ENCODE measurements around the gene CBFA2T2.

Gene CBFA2T2

GRCh38 chr20:33687370-33687915 is 197.5 kb downstream of the CBFA2T2 start:
- Histone ChIP-seq H3K4me3 (ENCODE audit: insufficient read length, low read depth) (no peak overlapping the region), H3K36me3 (ENCODE audit: insufficient read depth, insufficient read length, low read length) (peaks cover 9% of the 10 kb centered on the region), H3K9ac (ENCODE audit: insufficient read length, low read depth) (no peak overlapping the region), H3K27me3 (ENCODE audit: insufficient read depth, insufficient read length) (peaks cover 38% of the 10 kb centered on the region), H3K9me3 (ENCODE audit: insufficient read depth, low read length) (no peaks in the 10 kb centered on the region), H3K4me1 (ENCODE audit: insufficient read depth, insufficient read length) (peaks cover 17% of the 10 kb centered on the region)
- TF ChIP-seq SUZ12 (IDR thresholded peaks at IDR 0.05; ENCODE audit: extremely low read depth, insufficient read depth, insufficient read length) = no peak
- no peak for DNase-seq (ENCODE audit: low read depth, low spot score)

DNA sequence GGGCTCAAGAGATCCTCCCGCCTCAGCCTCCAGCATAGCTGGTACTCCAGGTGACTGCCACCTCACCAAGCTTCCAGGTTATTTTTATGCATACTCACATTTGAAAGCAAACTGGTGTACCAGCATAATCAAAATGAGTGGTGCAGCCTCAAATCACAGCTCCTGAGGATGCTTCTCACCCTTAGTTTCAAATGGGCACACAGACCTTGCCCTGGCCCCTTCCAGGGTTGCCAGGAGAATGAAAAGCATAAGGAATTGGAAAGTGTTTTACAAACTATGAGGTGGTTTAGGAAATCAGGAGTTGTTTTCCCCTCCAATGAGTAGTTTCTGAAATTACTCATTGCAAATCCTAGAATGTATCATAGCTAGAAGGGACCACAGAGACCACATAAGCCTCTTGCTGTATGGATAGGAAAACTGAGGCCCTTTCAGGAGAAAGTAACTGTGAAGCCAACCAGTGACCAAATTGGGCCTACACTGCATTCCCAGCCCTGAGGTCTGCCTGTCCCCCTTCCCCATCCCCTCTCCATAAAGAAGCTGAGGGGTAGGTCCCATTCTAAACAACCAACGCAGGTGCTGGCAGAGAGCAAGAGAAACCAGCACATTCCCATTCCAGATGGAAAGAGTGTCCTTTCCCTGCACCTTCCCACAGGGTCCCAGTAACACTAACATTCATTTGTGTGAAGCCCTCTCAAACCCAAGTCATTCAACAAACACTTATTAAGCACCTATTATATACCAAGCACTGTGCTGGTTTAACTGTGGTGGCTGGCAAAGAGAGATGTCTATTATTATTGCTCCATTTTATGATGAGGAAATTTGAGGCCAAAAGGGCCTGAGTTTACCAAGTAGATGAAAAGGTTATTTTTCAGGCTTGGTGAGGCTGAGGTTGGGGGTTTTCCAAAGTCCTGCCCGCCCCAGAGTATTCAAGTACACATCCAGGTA is 198.4 kb downstream of the CBFA2T2 start:
- no peak overlapping the region for H3K9ac ChIP-seq (ENCODE audit: insufficient read length, low read depth)
- no peaks in the 10 kb centered on the region for H3K9me3 ChIP-seq (ENCODE audit: insufficient read depth, low read length)
- peaks cover 6% of the 10 kb centered on the region for H3K36me3 ChIP-seq (ENCODE audit: insufficient read depth, insufficient read length, low read length)
- no peak for DNase-seq (ENCODE audit: low read depth, low spot score)
- H3K4me1 ChIP-seq (ENCODE audit: insufficient read depth, insufficient read length) = peaks cover 13% of the 10 kb centered on the region
- TF ChIP-seq ZNF274 (IDR thresholded peaks at IDR 0.05; ENCODE audit: low read depth, low read length) = no peak
- no peak overlapping the region for H3K4me3 ChIP-seq (ENCODE audit: insufficient read length, low read depth)
- peaks cover 38% of the 10 kb centered on the region for H3K27me3 ChIP-seq (ENCODE audit: insufficient read depth, insufficient read length)

DNA sequence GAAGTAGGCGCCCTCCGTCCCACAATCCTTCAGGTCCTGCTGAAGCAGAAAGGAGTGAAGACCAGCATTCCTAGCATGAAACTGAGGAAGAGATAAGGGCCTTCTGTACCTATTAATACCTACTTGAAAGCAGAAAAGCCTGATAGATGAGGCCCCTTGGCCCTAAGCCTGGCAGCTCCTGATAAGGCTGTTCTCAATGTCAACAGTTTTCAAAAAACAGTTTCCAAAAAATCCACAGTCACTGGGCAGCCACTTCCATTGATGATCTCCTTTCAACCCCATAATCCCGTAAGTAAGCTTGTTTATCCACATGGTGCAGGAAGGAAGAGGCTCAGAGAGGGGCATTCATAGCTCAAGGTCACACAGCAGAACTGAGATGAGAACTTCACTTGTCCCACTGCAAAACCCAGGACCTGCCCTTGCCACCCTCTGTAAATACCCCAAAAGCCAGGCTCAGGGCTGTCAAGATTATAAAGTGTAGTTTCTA is 199.1 kb downstream of the CBFA2T2 start:
- no peak overlapping the region for H3K9ac ChIP-seq (ENCODE audit: insufficient read length, low read depth)
- H3K36me3 ChIP-seq (ENCODE audit: insufficient read depth, insufficient read length, low read length) = peaks cover 3% of the 10 kb centered on the region
- no peak for DNase-seq (ENCODE audit: low read depth, low spot score)
- no peak overlapping the region for H3K4me3 ChIP-seq (ENCODE audit: insufficient read length, low read depth)
- H3K4me1 ChIP-seq (ENCODE audit: insufficient read depth, insufficient read length) = peaks cover 15% of the 10 kb centered on the region
- no peaks in the 10 kb centered on the region for H3K9me3 ChIP-seq (ENCODE audit: insufficient read depth, low read length)
- peaks cover 38% of the 10 kb centered on the region for H3K27me3 ChIP-seq (ENCODE audit: insufficient read depth, insufficient read length)
- TF ChIP-seq YY1 (IDR thresholded peaks at IDR 0.05; ENCODE audit: insufficient read depth, insufficient read length) (no peak), SUZ12 (IDR thresholded peaks at IDR 0.05; ENCODE audit: extremely low read depth, insufficient read depth, insufficient read length) (no peak), ZNF274 (IDR thresholded peaks at IDR 0.05; ENCODE audit: low read depth, low read length) (no peak)

- H3K4me3 ChIP-seq (ENCODE audit: insufficient read length, low read depth) = no peak overlapping the region
- TF ChIP-seq ZNF274 (IDR thresholded peaks at IDR 0.05; ENCODE audit: low read depth, low read length) (no peak), SUZ12 (IDR thresholded peaks at IDR 0.05; ENCODE audit: extremely low read depth, insufficient read depth, insufficient read length) (no peak), YY1 (IDR thresholded peaks at IDR 0.05; ENCODE audit: insufficient read depth, insufficient read length) (no peak)
- H3K4me1 ChIP-seq (ENCODE audit: insufficient read depth, insufficient read length) = peaks cover 16% of the 10 kb centered on the region
- no peaks in the 10 kb centered on the region for H3K36me3 ChIP-seq (ENCODE audit: insufficient read depth, insufficient read length, low read length)
- no peaks in the 10 kb centered on the region for H3K9me3 ChIP-seq (ENCODE audit: insufficient read depth, low read length)
- H3K27me3 ChIP-seq (ENCODE audit: insufficient read depth, insufficient read length) = peaks cover 38% of the 10 kb centered on the region
- DNase-seq (ENCODE audit: low read depth, low spot score) = no peak
- no peak overlapping the region for H3K9ac ChIP-seq (ENCODE audit: insufficient read length, low read depth)
These were observed 199.6 kb downstream of the CBFA2T2 start for GRCh38 chr20:33689493-33689892.

GRCh38 chr20:33689973-33690372 is 200.1 kb downstream of the CBFA2T2 start:
- H3K9me3 ChIP-seq (ENCODE audit: insufficient read depth, low read length) = no peaks in the 10 kb centered on the region
- no peak overlapping the region for H3K9ac ChIP-seq (ENCODE audit: insufficient read length, low read depth)
- no peaks in the 10 kb centered on the region for H3K36me3 ChIP-seq (ENCODE audit: insufficient read depth, insufficient read length, low read length)
- DNase-seq (ENCODE audit: low read depth, low spot score) = no peak
- peaks cover 38% of the 10 kb centered on the region for H3K27me3 ChIP-seq (ENCODE audit: insufficient read depth, insufficient read length)
- TF ChIP-seq ZNF274 (IDR thresholded peaks at IDR 0.05; ENCODE audit: low read depth, low read length) (no peak), YY1 (IDR thresholded peaks at IDR 0.05; ENCODE audit: insufficient read depth, insufficient read length) (no peak), SUZ12 (IDR thresholded peaks at IDR 0.05; ENCODE audit: extremely low read depth, insufficient read depth, insufficient read length) (no peak)
- H3K4me3 ChIP-seq (ENCODE audit: insufficient read length, low read depth) = no peak overlapping the region
- H3K4me1 ChIP-seq (ENCODE audit: insufficient read depth, insufficient read length) = peaks cover 15% of the 10 kb centered on the region

- Histone ChIP-seq H3K36me3 (ENCODE audit: insufficient read depth, insufficient read length, low read length) (no peaks in the 10 kb centered on the region), H3K4me3 (ENCODE audit: insufficient read length, low read depth) (no peak overlapping the region), H3K27me3 (ENCODE audit: insufficient read depth, insufficient read length) (peaks cover 23% of the 10 kb centered on the region), H3K9me3 (ENCODE audit: insufficient read depth, low read length) (peaks cover 9% of the 10 kb centered on the region; the same call in 1 of the 2 replicates), H3K4me1 (ENCODE audit: insufficient read depth, insufficient read length) (peaks cover 10% of the 10 kb centered on the region), H3K9ac (ENCODE audit: insufficient read length, low read depth) (no peak overlapping the region)
- no peak for DNase-seq (ENCODE audit: low read depth, low spot score)
- TF ChIP-seq SUZ12 (IDR thresholded peaks at IDR 0.05; ENCODE audit: extremely low read depth, insufficient read depth, insufficient read length) (no peak), YY1 (IDR thresholded peaks at IDR 0.05; ENCODE audit: insufficient read depth, insufficient read length) (no peak), ZNF274 (IDR thresholded peaks at IDR 0.05; ENCODE audit: low read depth, low read length) (no peak)
These were observed 203.4 kb downstream of the CBFA2T2 start for GRCh38 chr20:33693289-33693688.

Data from NT2/D1 (cell line).